Kidney epithelial cell (primary cell): ENCODE data around the gene ATP2A2. TPM values are rescaled to one million over a fixed set of nuclear protein-coding genes. Genes with fewer than 3 reads are reported as not detected.
A peak's percentile ranks its signal among the peaks of the same experiment; 100 is the strongest.

Source experiments
- DNase-seq: peaks from one replicate; pipeline ENCODE4 v3.0.0-alpha.2; 2010; ENCODE audit warnings: low read depth
- H3K27me3 ChIP-seq: 2 replicates; pipeline ENCODE4 v1.6.0; 2011; ENCODE audit warnings: low read length; ENCODE audit not compliant: control insufficient read depth, insufficient read depth
- H3K36me3 ChIP-seq: 2 replicates; pipeline ENCODE4 v1.5.1; 2011; ENCODE audit warnings: low read length; ENCODE audit not compliant: control insufficient read depth, insufficient read depth
- H3K4me3 ChIP-seq: 2 replicates; pipeline ENCODE4 v1.5.1; 2011; ENCODE audit warnings: low read depth, mild to moderate bottlenecking, control low read depth, low read length
- CTCF ChIP-seq: IDR thresholded peaks from 2 replicates; pipeline ENCODE4 v1.5.1; 2011; ENCODE audit warnings: mild to moderate bottlenecking, moderate library complexity, low read length, control low read depth, inconsistent platforms; ENCODE audit not compliant: insufficient read depth, poor library complexity, severe bottlenecking
- total RNA-seq: library from RNA; depleted of rRNA; stranded (reverse); fragments of >200 nt; gene quantifications from 2 replicates; pipeline ENCODE4 v1.2.3, GENCODE V29; 2015

The ATP2A2 gene
- total RNA-seq, 1 donor from 2014 or later, result 128 TPM

GRCh38 chr12:110248096-110248447 lies 33.0 kb upstream of the ATP2A2 start:
- no peaks in the 10 kb centered on the region for H3K36me3 ChIP-seq
- no peak for TF ChIP-seq CTCF
- H3K27me3 ChIP-seq, result no peaks in the 10 kb centered on the region
- DNase-seq, result no peak
- H3K4me3 ChIP-seq, result no peak overlapping the region

GRCh38 chr12:110249105-110249504 lies 31.9 kb upstream of the ATP2A2 start:
- Histone ChIP-seq H3K36me3 (no peaks in the 10 kb centered on the region), H3K27me3 (no peaks in the 10 kb centered on the region), H3K4me3 (no peak overlapping the region)
- no peak for DNase-seq
- TF ChIP-seq CTCF, result no peak

- DNase-seq, result peak; percentile 69
- H3K4me3 ChIP-seq, result no peak overlapping the region
- no peaks in the 10 kb centered on the region for H3K27me3 ChIP-seq
- TF ChIP-seq CTCF, result no peak
- H3K36me3 ChIP-seq, result no peaks in the 10 kb centered on the region
Measured at GRCh38 chr12:110249716-110250225, 31.3 kb upstream of the ATP2A2 start.

GRCh38 chr12:110251381-110251780 lies 29.7 kb upstream of the ATP2A2 start:
- Histone ChIP-seq H3K27me3 (no peaks in the 10 kb centered on the region), H3K36me3 (no peaks in the 10 kb centered on the region), H3K4me3 (no peak overlapping the region)
- no peak for TF ChIP-seq CTCF
- no peak for DNase-seq

- TF ChIP-seq CTCF, result no peak
- no peak overlapping the region for H3K4me3 ChIP-seq
- no peaks in the 10 kb centered on the region for H3K36me3 ChIP-seq
- no peak for DNase-seq
- H3K27me3 ChIP-seq, result no peaks in the 10 kb centered on the region
Measured at GRCh38 chr12:110252716-110253115, 28.3 kb upstream of the ATP2A2 start.

GRCh38 chr12:110253176-110253575 lies 27.9 kb upstream of the ATP2A2 start:
- H3K36me3 ChIP-seq, result no peaks in the 10 kb centered on the region
- no peaks in the 10 kb centered on the region for H3K27me3 ChIP-seq
- no peak overlapping the region for H3K4me3 ChIP-seq
- no peak for TF ChIP-seq CTCF
- DNase-seq, result no peak
